Measurements from ENCODE around the gene ATF4.

GRCh38 chr22:39532215-39533073, 12.1 kb downstream of the ATF4 start, which contains the start of gene RPS19BP1:
- TF ChIP-seq POU6F1 (CRISPR knock-in tag; IDR thresholded peaks at IDR 0.05; ENCODE audit: borderline replicate concordance, low read depth) (no peak), ARNTL (CRISPR knock-in tag; IDR thresholded peaks at IDR 0.05; ENCODE audit: borderline replicate concordance, low read depth) (no peak), TOX (CRISPR knock-in tag; IDR thresholded peaks at IDR 0.05; ENCODE audit: borderline replicate concordance) (no peak), CREB5 (CRISPR knock-in tag; IDR thresholded peaks at IDR 0.05; ENCODE audit: low read depth) (no peak), RARB (CRISPR knock-in tag; IDR thresholded peaks at IDR 0.05) (no peak), ZFP30 (CRISPR knock-in tag; IDR thresholded peaks at IDR 0.05) (no peak), TSHZ2 (CRISPR knock-in tag; IDR thresholded peaks at IDR 0.05) (no peak), ZC3H10 (CRISPR knock-in tag; IDR thresholded peaks at IDR 0.05) (no peak), ZNF565 (CRISPR knock-in tag; conservative IDR thresholded peaks at IDR 0.05; ENCODE audit: low read depth) (no peak)
